ENCODE data around the gene GRHPR.

Gene GRHPR

GRCh38 chr9:37446401-37446800 lies 23.9 kb downstream of the GRHPR start:
- ChIA-PET POLR2A (ENCODE audit: low non-redundant PET) (no interaction called here), CTCF (no interaction called here)
- no peak for DNase-seq (ENCODE audit: low spot score)
- TF ChIP-seq, protein P1, sequence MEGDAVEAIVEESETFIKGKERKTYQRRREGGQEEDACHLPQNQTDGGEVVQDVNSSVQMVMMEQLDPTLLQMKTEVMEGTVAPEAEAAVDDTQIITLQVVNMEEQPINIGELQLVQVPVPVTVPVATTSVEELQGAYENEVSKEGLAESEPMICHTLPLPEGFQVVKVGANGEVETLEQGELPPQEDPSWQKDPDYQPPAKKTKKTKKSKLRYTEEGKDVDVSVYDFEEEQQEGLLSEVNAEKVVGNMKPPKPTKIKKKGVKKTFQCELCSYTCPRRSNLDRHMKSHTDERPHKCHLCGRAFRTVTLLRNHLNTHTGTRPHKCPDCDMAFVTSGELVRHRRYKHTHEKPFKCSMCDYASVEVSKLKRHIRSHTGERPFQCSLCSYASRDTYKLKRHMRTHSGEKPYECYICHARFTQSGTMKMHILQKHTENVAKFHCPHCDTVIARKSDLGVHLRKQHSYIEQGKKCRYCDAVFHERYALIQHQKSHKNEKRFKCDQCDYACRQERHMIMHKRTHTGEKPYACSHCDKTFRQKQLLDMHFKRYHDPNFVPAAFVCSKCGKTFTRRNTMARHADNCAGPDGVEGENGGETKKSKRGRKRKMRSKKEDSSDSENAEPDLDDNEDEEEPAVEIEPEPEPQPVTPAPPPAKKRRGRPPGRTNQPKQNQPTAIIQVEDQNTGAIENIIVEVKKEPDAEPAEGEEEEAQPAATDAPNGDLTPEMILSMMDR (conservative IDR thresholded peaks at IDR 0.05; ENCODE audit: low read depth): no peak
- H3K27ac ChIP-seq: no peak overlapping the region

DNA sequence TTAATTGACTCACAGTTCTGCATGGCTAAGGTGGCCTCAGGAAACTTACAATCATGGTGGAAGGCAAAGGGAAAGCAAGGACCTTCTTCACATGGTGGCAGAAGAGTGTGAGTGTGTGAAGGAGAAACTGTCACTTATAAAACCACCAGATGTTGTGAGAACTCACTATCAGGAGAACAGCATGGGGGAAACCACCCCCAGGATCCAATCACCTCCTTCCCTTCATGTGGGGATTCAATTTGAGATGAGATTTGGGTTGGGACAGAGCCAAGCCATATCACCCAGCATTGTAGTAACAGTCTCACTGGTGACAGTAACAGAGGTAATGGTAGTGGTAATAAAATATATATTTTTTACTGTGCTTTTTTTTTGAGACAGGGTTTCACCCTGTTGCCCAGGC lies 24.6 kb downstream of the GRHPR start:
- DNase-seq (ENCODE audit: low spot score): no peak
- TF ChIP-seq, protein P1 (conservative IDR thresholded peaks at IDR 0.05; ENCODE audit: low read depth): no peak
- H3K27ac ChIP-seq: no peak overlapping the region
- POLR2A ChIA-PET (ENCODE audit: low non-redundant PET): no interaction called here
- CTCF ChIA-PET: no interaction called here

GRCh38 chr9:37449862-37450632 lies 27.6 kb downstream of the GRHPR start:
- TF ChIP-seq, protein P1 (conservative IDR thresholded peaks at IDR 0.05; ENCODE audit: low read depth): no peak
- no peak overlapping the region for H3K27ac ChIP-seq
- DNase-seq (ENCODE audit: low spot score): no peak
- POLR2A ChIA-PET (ENCODE audit: low non-redundant PET): no interaction called here
- CTCF ChIA-PET: interaction anchor here (0.6 kb wide), 1 partner anchor 989 kb away, joined by 3 read pairs; no protein-coding TSS in a partner anchor

- no peak overlapping the region for H3K27ac ChIP-seq
- CTCF ChIA-PET: interaction anchor here (0.6 kb wide), 1 partner anchor 1011 kb away, joined by 3 read pairs; no protein-coding TSS in a partner anchor
- POLR2A ChIA-PET (ENCODE audit: low non-redundant PET): no interaction called here
These were observed 29.1 kb downstream of the GRHPR start for GRCh38 chr9:37451628-37452027.

DNA sequence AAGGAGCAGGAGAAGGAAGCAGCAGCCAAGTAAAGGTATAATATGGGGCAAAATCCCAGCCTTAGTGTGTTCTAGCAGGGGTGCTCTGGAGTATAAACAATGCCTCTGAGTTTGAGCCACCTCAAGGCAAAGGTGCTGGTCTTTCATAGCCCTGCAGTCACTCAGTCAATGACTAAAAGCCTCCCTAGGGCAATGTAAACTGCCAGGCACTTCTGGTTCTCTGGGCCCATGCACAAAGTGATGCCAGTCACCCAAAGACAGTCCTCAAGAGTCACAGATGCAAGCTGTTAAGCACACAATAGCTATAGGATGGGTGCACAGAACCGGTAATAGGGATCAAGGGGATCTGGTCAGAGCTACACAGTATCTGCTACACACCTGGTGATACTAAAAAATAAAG lies 30.1 kb downstream of the GRHPR start:
- CTCF ChIA-PET: no interaction called here
- no peak overlapping the region for H3K27ac ChIP-seq
- POLR2A ChIA-PET (ENCODE audit: low non-redundant PET): no interaction called here
- no peak for DNase-seq (ENCODE audit: low spot score)
- TF ChIP-seq, protein P1 (conservative IDR thresholded peaks at IDR 0.05; ENCODE audit: low read depth): no peak

More at GRCh38 chr9:37451628-37452027, 29.1 kb downstream of the GRHPR start:
- no peak for DNase-seq (ENCODE audit: low spot score)
- TF ChIP-seq, protein P1 (conservative IDR thresholded peaks at IDR 0.05; ENCODE audit: low read depth): no peak

GRCh38 chr9:37453827-37454226 lies 31.3 kb downstream of the GRHPR start:
- DNase-seq (ENCODE audit: low spot score): no peak
- TF ChIP-seq, protein P1 (conservative IDR thresholded peaks at IDR 0.05; ENCODE audit: low read depth): no peak
- CTCF ChIA-PET: no interaction called here
- POLR2A ChIA-PET (ENCODE audit: low non-redundant PET): interaction anchor here (0.6 kb wide), 1 partner anchor 29 kb away, joined by 3 read pairs; no protein-coding TSS in a partner anchor
- no peak overlapping the region for H3K27ac ChIP-seq
